Neural crest cell (in vitro differentiated cells): Measurements from ENCODE around the gene PCSK5. TPM values are rescaled to one million over a fixed set of nuclear protein-coding genes. Genes with fewer than 3 reads are reported as not detected.

Experiments
- DNase-seq: peaks from one replicate; pipeline ENCODE4 v3.0.0; 2021; ENCODE audit warnings: low read depth, mixed read lengths, low spot score
- H3K27ac Mint-ChIP-seq: one replicate; pipeline ENCODE4 v1.8.0; 2021; ENCODE audit warnings: mild to moderate bottlenecking, mixed read lengths; ENCODE audit not compliant: unreplicated experiment
- H3K27me3 Mint-ChIP-seq: 2 replicates; pipeline ENCODE4 v1.8.0; 2021; ENCODE audit warnings: low read depth, mild to moderate bottlenecking, mixed read lengths
- H3K36me3 Mint-ChIP-seq: 2 replicates; pipeline ENCODE4 v1.8.0; 2021; ENCODE audit warnings: low read depth, mild to moderate bottlenecking, mixed read lengths
- H3K4me1 Mint-ChIP-seq: 2 replicates; pipeline ENCODE4 v1.8.0; 2021; ENCODE audit warnings: mixed read lengths
- H3K4me3 Mint-ChIP-seq: one replicate; pipeline ENCODE4 v1.8.0; 2021; ENCODE audit warnings: mild to moderate bottlenecking, mixed read lengths
- H3K9me3 Mint-ChIP-seq: 2 replicates; pipeline ENCODE4 v1.8.0; 2021; ENCODE audit warnings: mixed read lengths
- CTCF ChIP-seq: fragments of 200-600 bp; sonication (generic); conservative IDR thresholded peaks from 2 replicates; pipeline ENCODE4 v1.5.0; 2021; ENCODE audit warnings: antibody characterized with exemption, mild to moderate bottlenecking
- total RNA-seq: library from RNA; stranded (reverse); gene quantifications from 2 replicates; pipeline ENCODE4 v1.2.1, GENCODE V29; 2021

Gene PCSK5
- total RNA-seq, 1 donor from 2014 or later: 3.1 TPM

- TF ChIP-seq CTCF: no peak
- Mint-ChIP-seq H3K27me3 (no peaks in the 10 kb centered on the region), H3K27ac (no peak overlapping the region), H3K4me1 (peaks cover 8% of the 10 kb centered on the region), H3K4me3 (no peak overlapping the region), H3K36me3 (no peaks in the 10 kb centered on the region), H3K9me3 (no peaks in the 10 kb centered on the region)
- no peak for DNase-seq
Measured at GRCh38 chr9:76103531-76104315, 213.2 kb downstream of the PCSK5 start.

- no peaks in the 10 kb centered on the region for H3K36me3 Mint-ChIP-seq
- DNase-seq: no peak
- H3K4me1 Mint-ChIP-seq: no peaks in the 10 kb centered on the region
- TF ChIP-seq CTCF: no peak
- no peaks in the 10 kb centered on the region for H3K9me3 Mint-ChIP-seq
- no peaks in the 10 kb centered on the region for H3K27me3 Mint-ChIP-seq
- no peak overlapping the region for H3K27ac Mint-ChIP-seq
- H3K4me3 Mint-ChIP-seq: no peak overlapping the region
Measured at GRCh38 chr9:76107482-76107881, 217.0 kb downstream of the PCSK5 start.

GRCh38 chr9:76109953-76110352 lies 219.5 kb downstream of the PCSK5 start:
- Mint-ChIP-seq H3K27ac (no peak overlapping the region), H3K27me3 (no peaks in the 10 kb centered on the region), H3K4me3 (no peak overlapping the region), H3K36me3 (no peaks in the 10 kb centered on the region), H3K4me1 (no peaks in the 10 kb centered on the region), H3K9me3 (no peaks in the 10 kb centered on the region)
- no peak for TF ChIP-seq CTCF
- DNase-seq: no peak

- no peaks in the 10 kb centered on the region for H3K36me3 Mint-ChIP-seq
- H3K27me3 Mint-ChIP-seq: no peaks in the 10 kb centered on the region
- TF ChIP-seq CTCF: no peak
- no peak overlapping the region for H3K4me3 Mint-ChIP-seq
- no peak overlapping the region for H3K27ac Mint-ChIP-seq
- no peaks in the 10 kb centered on the region for H3K4me1 Mint-ChIP-seq
- DNase-seq: no peak
- no peaks in the 10 kb centered on the region for H3K9me3 Mint-ChIP-seq
Measured at GRCh38 chr9:76112151-76112550, 221.7 kb downstream of the PCSK5 start.

GRCh38 chr9:76114144-76114543 lies 223.7 kb downstream of the PCSK5 start:
- TF ChIP-seq CTCF: no peak

More at GRCh38 chr9:76114144-76114543, 223.7 kb downstream of the PCSK5 start:
- Mint-ChIP-seq H3K27ac (no peak overlapping the region), H3K4me1 (no peaks in the 10 kb centered on the region), H3K36me3 (no peaks in the 10 kb centered on the region), H3K27me3 (no peaks in the 10 kb centered on the region), H3K4me3 (no peak overlapping the region), H3K9me3 (no peaks in the 10 kb centered on the region)
- DNase-seq: no peak
